ENCODE measurements around the gene RASL10A.

RASL10A gene

DNA sequence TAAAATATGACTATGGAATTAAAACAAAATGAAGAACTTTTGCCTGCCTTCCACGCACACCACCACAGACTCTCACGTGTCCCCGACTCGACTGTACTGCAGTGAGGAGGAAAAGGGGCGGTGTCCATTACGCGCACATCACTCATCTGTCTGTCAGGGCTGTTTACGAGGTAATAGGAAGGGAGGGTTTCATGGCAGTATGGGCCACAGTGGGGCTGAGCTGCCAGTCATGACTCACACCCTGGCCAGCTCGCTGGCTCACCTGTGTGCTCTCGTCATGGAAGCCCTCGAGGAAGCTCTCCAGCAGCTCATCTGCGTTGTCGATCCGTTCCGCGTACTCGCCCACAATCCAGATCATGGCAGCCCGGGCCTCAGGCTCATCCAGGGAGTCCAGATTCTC, 33.5 kb upstream of the RASL10A start:
- DNase-seq = peak; percentile 48 to 53
- H3K4me1 ChIP-seq (ENCODE audit: control insufficient read depth in 1 of 2, insufficient read depth in 2 of 2, low read length in 2 of 2) = peaks cover 14 to 18% of the 10 kb centered on the region in 2 experiments
- H3K9me3 ChIP-seq (ENCODE audit: insufficient read depth, low read depth, low read length) = peaks cover 3% of the 10 kb centered on the region
- H3K18ac ChIP-seq (ENCODE audit: low read length) = no peak overlapping the region
- no peak overlapping the region for H4K8ac ChIP-seq (ENCODE audit: low read depth, low read length)
- H2BK5ac ChIP-seq (ENCODE audit: low read depth, low read length, poor library complexity) = no peak overlapping the region
- no peak overlapping the region for H3K4ac ChIP-seq (ENCODE audit: low read depth, low read length)
- H3K23ac ChIP-seq (ENCODE audit: low read length) = no peak overlapping the region
- H2AK5ac ChIP-seq (ENCODE audit: low read length) = no peak overlapping the region
- no peak overlapping the region for H3K4me3 ChIP-seq (ENCODE audit: low read depth, low read length)
- H2BK12ac ChIP-seq (ENCODE audit: low read length) = peak overlapping the region; percentile 35
- no peak overlapping the region for H4K91ac ChIP-seq (ENCODE audit: low read depth, low read length)
- no peak overlapping the region for H3K9ac ChIP-seq (ENCODE audit: low read length)
- no peak overlapping the region for H3K27ac ChIP-seq (ENCODE audit: low read depth, low read length)
- H3K27me3 ChIP-seq (ENCODE audit: insufficient read depth, low read length) = no peaks in the 10 kb centered on the region
- H2BK120ac ChIP-seq (ENCODE audit: insufficient read depth, low read length, poor library complexity) = no peak overlapping the region
- no CpG with 5 or more reads among the region's 18 CpGs for WGBS (ENCODE audit: extremely low coverage, insufficient coverage, insufficient read length)
- H3K36me3 ChIP-seq (ENCODE audit: control insufficient read depth in 1 of 2, insufficient read depth in 2 of 2, low read length in 2 of 2) = peaks cover 44 to 52% of the 10 kb centered on the region in 2 experiments
- no peaks in the 10 kb centered on the region for H3K79me1 ChIP-seq (ENCODE audit: low read length)
- no peak overlapping the region for H2AFZ ChIP-seq (ENCODE audit: insufficient read depth, low read length, poor library complexity)
- no peak overlapping the region for H3K4me2 ChIP-seq (ENCODE audit: low read length)
- H4K12ac ChIP-seq (ENCODE audit: low read depth, low read length) = no peak overlapping the region
- no peaks in the 10 kb centered on the region for H3K79me2 ChIP-seq (ENCODE audit: control insufficient read depth, insufficient read depth, low read length, poor library complexity)
- no peak overlapping the region for H3K14ac ChIP-seq (ENCODE audit: low read length)

DNA sequence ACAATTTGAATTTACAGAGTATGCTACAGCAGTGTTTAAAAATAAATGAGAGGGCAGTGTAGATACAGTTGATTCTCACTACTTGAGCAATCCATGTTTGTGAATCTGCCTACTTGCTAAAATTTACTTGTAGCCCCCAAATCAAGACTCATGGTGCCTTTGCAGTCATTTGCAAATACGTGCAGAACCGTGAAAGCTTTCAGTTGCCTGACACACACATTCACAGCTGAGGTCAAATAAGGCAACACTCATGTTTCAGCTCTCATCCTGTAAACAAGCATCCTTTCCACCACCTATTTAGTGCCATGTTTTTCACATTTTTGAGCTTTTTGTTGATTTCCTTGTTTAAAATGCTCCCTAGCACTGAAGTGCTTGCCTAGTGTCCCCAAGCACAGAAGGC, 32.5 kb upstream of the RASL10A start:
- no CpG with 5 or more reads among the region's 2 CpGs for WGBS (ENCODE audit: extremely low coverage, insufficient coverage, insufficient read length)
- peaks cover 40 to 43% of the 10 kb centered on the region in 2 experiments for H3K36me3 ChIP-seq (ENCODE audit: control insufficient read depth in 1 of 2, insufficient read depth in 2 of 2, low read length in 2 of 2)
- H4K91ac ChIP-seq (ENCODE audit: low read depth, low read length) = no peak overlapping the region
- peaks cover 3% of the 10 kb centered on the region for H3K9me3 ChIP-seq (ENCODE audit: insufficient read depth, low read depth, low read length)
- H3K27me3 ChIP-seq (ENCODE audit: insufficient read depth, low read length) = no peaks in the 10 kb centered on the region
- no peak overlapping the region for H3K4me2 ChIP-seq (ENCODE audit: low read length)
- no peak overlapping the region for H3K4ac ChIP-seq (ENCODE audit: low read depth, low read length)
- H3K14ac ChIP-seq (ENCODE audit: low read length) = no peak overlapping the region
- no peak overlapping the region for H2BK12ac ChIP-seq (ENCODE audit: low read length)
- no peak overlapping the region for H2BK5ac ChIP-seq (ENCODE audit: low read depth, low read length, poor library complexity)
- H3K9ac ChIP-seq (ENCODE audit: low read length) = no peak overlapping the region
- H3K18ac ChIP-seq (ENCODE audit: low read length) = no peak overlapping the region
- H2AK5ac ChIP-seq (ENCODE audit: low read length) = no peak overlapping the region
- no peaks in the 10 kb centered on the region for H3K79me2 ChIP-seq (ENCODE audit: control insufficient read depth, insufficient read depth, low read length, poor library complexity)
- H3K79me1 ChIP-seq (ENCODE audit: low read length) = peaks cover 7% of the 10 kb centered on the region
- no peak overlapping the region for H4K8ac ChIP-seq (ENCODE audit: low read depth, low read length)
- peaks cover 21 to 25% of the 10 kb centered on the region in 2 experiments for H3K4me1 ChIP-seq (ENCODE audit: control insufficient read depth in 1 of 2, insufficient read depth in 2 of 2, low read length in 2 of 2)
- no peak overlapping the region for H3K23ac ChIP-seq (ENCODE audit: low read length)
- H2BK120ac ChIP-seq (ENCODE audit: insufficient read depth, low read length, poor library complexity) = no peak overlapping the region
- no peak overlapping the region for H4K12ac ChIP-seq (ENCODE audit: low read depth, low read length)
- no peak overlapping the region for H2AFZ ChIP-seq (ENCODE audit: insufficient read depth, low read length, poor library complexity)
- DNase-seq = no peak
- no peak overlapping the region for H3K4me3 ChIP-seq (ENCODE audit: low read depth, low read length)
- no peak overlapping the region for H3K27ac ChIP-seq (ENCODE audit: low read depth, low read length)

DNA sequence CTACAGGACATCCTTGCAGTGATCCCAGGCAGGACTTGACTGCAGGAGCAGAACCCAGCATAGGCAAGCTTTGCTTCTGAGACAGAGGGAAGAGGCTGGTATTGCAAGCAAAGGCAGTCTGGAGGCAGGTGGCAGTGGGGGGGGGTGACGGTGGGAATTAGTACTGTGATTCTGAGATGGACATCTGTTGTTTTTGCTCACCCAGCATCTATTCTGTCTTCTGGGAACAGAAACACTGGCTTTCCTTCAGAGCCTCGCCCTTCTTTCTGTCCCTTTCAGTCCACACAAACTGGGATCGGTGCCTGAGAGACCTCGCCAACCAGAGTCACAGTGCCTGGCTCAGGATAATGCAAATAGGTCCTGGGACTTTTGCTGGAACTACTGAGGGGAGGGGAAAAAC, 31.2 kb upstream of the RASL10A start:
- no peak for DNase-seq
- Histone ChIP-seq H3K79me2 (ENCODE audit: control insufficient read depth, insufficient read depth, low read length, poor library complexity) (no peaks in the 10 kb centered on the region), H3K4me2 (ENCODE audit: low read length) (no peak overlapping the region), H2BK5ac (ENCODE audit: low read depth, low read length, poor library complexity) (no peak overlapping the region), H3K18ac (ENCODE audit: low read length) (no peak overlapping the region), H4K12ac (ENCODE audit: low read depth, low read length) (no peak overlapping the region), H4K8ac (ENCODE audit: low read depth, low read length) (no peak overlapping the region), H3K14ac (ENCODE audit: low read length) (no peak overlapping the region), H3K23ac (ENCODE audit: low read length) (no peak overlapping the region), H4K91ac (ENCODE audit: low read depth, low read length) (no peak overlapping the region), H3K4me3 (ENCODE audit: low read depth, low read length) (no peak overlapping the region), H3K4ac (ENCODE audit: low read depth, low read length) (peak overlapping the region; percentile 6), H3K9ac (ENCODE audit: low read length) (no peak overlapping the region), H3K27ac (ENCODE audit: low read depth, low read length) (no peak overlapping the region), H3K4me1 (ENCODE audit: control insufficient read depth in 1 of 2, insufficient read depth in 2 of 2, low read length in 2 of 2) (peaks cover 32 to 35% of the 10 kb centered on the region in 2 experiments), H3K79me1 (ENCODE audit: low read length) (peaks cover 14% of the 10 kb centered on the region), H2BK120ac (ENCODE audit: insufficient read depth, low read length, poor library complexity) (no peak overlapping the region), H3K36me3 (ENCODE audit: control insufficient read depth in 1 of 2, insufficient read depth in 2 of 2, low read length in 2 of 2) (peaks cover 40 to 42% of the 10 kb centered on the region in 2 experiments), H3K9me3 (ENCODE audit: insufficient read depth, low read depth, low read length) (peaks cover 3% of the 10 kb centered on the region), H3K27me3 (ENCODE audit: insufficient read depth, low read length) (no peaks in the 10 kb centered on the region), H2AK5ac (ENCODE audit: low read length) (no peak overlapping the region), H2BK12ac (ENCODE audit: low read length) (no peak overlapping the region), H2AFZ (ENCODE audit: insufficient read depth, low read length, poor library complexity) (no peak overlapping the region)
- no CpG with 5 or more reads among the region's 4 CpGs for WGBS (ENCODE audit: extremely low coverage, insufficient coverage, insufficient read length)

DNA sequence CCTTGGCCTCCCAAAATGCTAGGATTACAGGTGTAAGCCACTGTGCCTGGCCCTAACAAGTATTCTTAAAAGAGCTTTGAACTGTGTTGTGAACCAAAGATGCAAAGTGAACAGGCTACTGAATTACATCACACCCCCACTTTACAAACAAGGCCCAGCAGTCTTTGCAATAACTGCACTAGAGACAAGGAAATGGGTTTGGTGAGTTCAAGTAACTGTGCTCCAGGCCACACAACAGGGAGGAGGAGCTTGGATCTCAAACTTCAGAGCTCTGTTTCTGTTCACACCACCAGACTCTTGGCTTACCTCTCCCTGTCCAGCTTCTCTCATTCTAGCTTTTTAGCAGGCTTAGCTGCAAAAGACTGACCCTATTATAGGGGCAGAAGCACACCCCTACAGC, 30.4 kb upstream of the RASL10A start:
- Histone ChIP-seq H2BK12ac (ENCODE audit: low read length) (no peak overlapping the region), H3K4me2 (ENCODE audit: low read length) (no peak overlapping the region), H3K4ac (ENCODE audit: low read depth, low read length) (no peak overlapping the region), H3K36me3 (ENCODE audit: control insufficient read depth in 1 of 2, insufficient read depth in 2 of 2, low read length in 2 of 2) (peaks cover 41 to 43% of the 10 kb centered on the region in 2 experiments), H3K27me3 (ENCODE audit: insufficient read depth, low read length) (no peaks in the 10 kb centered on the region), H2BK5ac (ENCODE audit: low read depth, low read length, poor library complexity) (no peak overlapping the region), H3K4me3 (ENCODE audit: low read depth, low read length) (no peak overlapping the region), H4K8ac (ENCODE audit: low read depth, low read length) (no peak overlapping the region), H2BK120ac (ENCODE audit: insufficient read depth, low read length, poor library complexity) (no peak overlapping the region), H4K12ac (ENCODE audit: low read depth, low read length) (no peak overlapping the region), H3K18ac (ENCODE audit: low read length) (no peak overlapping the region), H3K27ac (ENCODE audit: low read depth, low read length) (peak overlapping the region; percentile 13), H3K4me1 (ENCODE audit: control insufficient read depth in 1 of 2, insufficient read depth in 2 of 2, low read length in 2 of 2) (peaks cover 38 to 41% of the 10 kb centered on the region in 2 experiments), H3K14ac (ENCODE audit: low read length) (no peak overlapping the region), H4K91ac (ENCODE audit: low read depth, low read length) (no peak overlapping the region), H3K9ac (ENCODE audit: low read length) (no peak overlapping the region), H3K79me1 (ENCODE audit: low read length) (peaks cover 19% of the 10 kb centered on the region), H2AFZ (ENCODE audit: insufficient read depth, low read length, poor library complexity) (no peak overlapping the region), H2AK5ac (ENCODE audit: low read length) (no peak overlapping the region), H3K23ac (ENCODE audit: low read length) (no peak overlapping the region), H3K79me2 (ENCODE audit: control insufficient read depth, insufficient read depth, low read length, poor library complexity) (no peaks in the 10 kb centered on the region), H3K9me3 (ENCODE audit: insufficient read depth, low read depth, low read length) (peaks cover 3% of the 10 kb centered on the region)
- no peak for DNase-seq
